Measurements from ENCODE around the gene PIK3C3. TPM values are rescaled to one million over a fixed set of nuclear protein-coding genes. Genes with fewer than 3 reads are reported as not detected.
"Not testable (repeated sequence)": the region's sequence is repeated elsewhere in the genome, so short reads cannot be mapped to it uniquely, and the experiment has no call there.

The PIK3C3 gene
- total RNA-seq, 1 donor from 2014 or later = 62.2 TPM

GRCh38 chr18:42107287-42107686, 152.3 kb downstream of the PIK3C3 start:
- no peak overlapping the region for H3K4me3 ChIP-seq (ENCODE audit: low read depth, low read length)
- no peak for TF ChIP-seq CTCF (conservative IDR thresholded peaks at IDR 0.05; ENCODE audit: low read depth, low read length)
- no peak for DNase-seq (ENCODE audit: low read depth)

- DNase-seq (ENCODE audit: low read depth) = no peak
- no peak overlapping the region for H3K4me3 ChIP-seq (ENCODE audit: low read depth, low read length)
- TF ChIP-seq CTCF (conservative IDR thresholded peaks at IDR 0.05; ENCODE audit: low read depth, low read length) = no peak
These were observed 152.8 kb downstream of the PIK3C3 start for GRCh38 chr18:42107691-42108450.

DNA sequence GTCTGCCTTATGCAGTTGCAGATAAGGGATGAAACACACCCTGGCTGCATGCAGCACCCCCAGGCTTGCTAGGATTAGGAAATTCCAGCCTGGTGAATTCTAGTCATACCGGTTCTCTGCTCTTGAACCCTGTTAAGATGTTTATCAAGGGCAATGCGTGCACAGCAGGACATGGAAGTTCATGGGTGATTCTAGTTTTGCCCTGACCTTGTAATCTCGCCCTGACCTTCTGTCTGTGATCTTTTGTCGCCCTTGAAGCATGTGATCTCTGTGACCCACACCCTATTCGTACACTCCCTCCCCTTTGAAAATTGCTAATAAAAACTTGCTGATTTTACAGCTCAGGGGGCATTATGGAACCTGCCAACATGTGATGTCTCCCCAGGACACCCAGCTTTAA, 157.1 kb downstream of the PIK3C3 start:
- not testable (repeated sequence) for H3K4me3 ChIP-seq (ENCODE audit: low read depth, low read length); DNase-seq (ENCODE audit: low read depth)

- H3K4me3 ChIP-seq (ENCODE audit: low read depth, low read length) = no peak overlapping the region
- DNase-seq (ENCODE audit: low read depth) = no peak
- TF ChIP-seq CTCF (conservative IDR thresholded peaks at IDR 0.05; ENCODE audit: low read depth, low read length) = no peak
These were observed 157.8 kb downstream of the PIK3C3 start for GRCh38 chr18:42112657-42113420.

DNA sequence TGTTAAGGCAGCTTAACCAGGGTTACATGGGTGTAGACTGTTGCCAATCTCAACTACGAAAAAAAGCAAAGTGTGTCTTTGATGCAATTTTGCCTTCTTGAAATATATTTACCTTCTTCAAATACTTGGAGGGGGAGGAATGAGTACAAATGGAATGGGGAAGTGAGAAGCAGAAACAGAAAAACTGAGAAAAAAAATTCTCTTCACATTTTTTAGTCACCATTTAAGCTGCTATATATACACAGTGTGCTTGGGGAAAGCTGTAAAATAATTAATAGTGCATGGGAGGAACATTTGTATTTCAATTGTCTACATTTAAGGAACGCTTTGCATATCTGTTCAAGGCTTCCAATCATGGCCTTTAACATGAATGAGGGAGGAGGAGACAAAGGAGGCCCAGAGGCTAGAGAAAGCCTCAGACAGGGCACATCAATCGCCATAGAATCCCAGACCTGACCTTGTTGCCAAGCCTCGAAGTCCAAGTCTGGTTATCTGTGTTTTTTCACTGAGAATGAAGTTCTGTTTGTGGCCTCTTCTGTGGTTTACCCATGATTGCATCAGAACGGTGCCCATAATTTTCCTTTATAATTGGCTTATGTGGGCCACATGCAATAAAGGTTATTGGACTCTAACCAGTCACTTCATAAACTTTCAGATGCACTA, 158.6 kb downstream of the PIK3C3 start:
- H3K4me3 ChIP-seq (ENCODE audit: low read depth, low read length) = no peak overlapping the region
- TF ChIP-seq CTCF (conservative IDR thresholded peaks at IDR 0.05; ENCODE audit: low read depth, low read length) = no peak
- no peak for DNase-seq (ENCODE audit: low read depth)

DNA sequence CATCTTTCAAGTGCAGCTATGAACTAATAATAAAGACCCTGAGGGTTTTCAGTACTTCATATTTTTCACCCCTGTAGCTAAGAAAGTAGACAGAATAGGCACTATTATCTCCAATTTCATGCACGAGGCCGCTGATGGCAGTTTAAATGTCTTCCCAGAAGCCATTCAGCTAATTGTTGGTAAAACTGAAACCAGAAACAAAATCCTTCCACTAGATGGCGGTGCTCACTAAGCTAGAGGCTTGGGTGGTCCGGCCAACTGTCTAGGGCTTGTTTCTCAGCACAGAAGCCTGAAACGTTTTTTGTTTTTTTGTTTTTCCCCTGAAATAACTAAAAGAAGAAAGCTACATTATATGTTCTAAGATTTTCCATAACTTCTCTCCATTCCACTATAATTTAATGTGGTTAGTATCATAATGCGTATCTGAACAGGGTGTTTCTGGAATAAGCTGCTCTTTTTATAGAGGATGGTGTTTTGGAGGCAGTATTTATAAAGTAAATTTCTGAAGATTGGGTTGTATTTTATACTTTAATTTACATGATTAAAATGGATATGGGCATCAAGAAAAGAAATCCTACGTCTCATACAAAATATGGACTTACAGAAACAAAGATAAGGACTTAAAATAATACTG, 159.4 kb downstream of the PIK3C3 start:
- DNase-seq (ENCODE audit: low read depth) = peak; percentile 32
- TF ChIP-seq CTCF (conservative IDR thresholded peaks at IDR 0.05; ENCODE audit: low read depth, low read length) = peak; percentile 96
- no peak overlapping the region for H3K4me3 ChIP-seq (ENCODE audit: low read depth, low read length)

DNA sequence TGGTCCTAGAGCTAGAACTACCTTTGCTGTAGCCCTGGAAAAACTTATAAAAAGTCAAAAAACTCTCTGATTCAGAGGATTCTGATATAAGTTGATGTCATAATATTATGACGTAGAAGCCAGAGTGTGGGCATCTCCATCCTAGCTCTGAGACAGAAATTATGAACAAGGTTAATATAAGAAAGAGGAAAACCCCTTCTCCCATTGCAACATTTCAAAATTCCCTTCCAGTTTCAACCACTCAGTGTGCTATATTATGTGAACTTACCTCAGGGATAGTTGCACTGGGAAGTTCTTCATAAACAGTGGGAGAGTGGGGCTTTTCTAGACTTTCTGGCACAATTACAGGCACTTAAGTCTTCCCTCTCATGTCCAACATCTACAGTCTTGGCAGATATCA, 171.6 kb downstream of the PIK3C3 start:
- peak; percentile 22 for DNase-seq (ENCODE audit: low read depth)
- no peak overlapping the region for H3K4me3 ChIP-seq (ENCODE audit: low read depth, low read length)
- no peak for TF ChIP-seq CTCF (conservative IDR thresholded peaks at IDR 0.05; ENCODE audit: low read depth, low read length)

All from epithelial cell of proximal tubule (primary cell).